Measurements from ENCODE around the gene PLEKHH1.

Gene PLEKHH1

GRCh38 chr14:67532998-67533753, at the start of gene PLEKHH1:
TSS of gene PLEKHH1 (plus strand) at chr14:67533290. CDS start at chr14:67541868, 8,578 bp downstream.
- DNase-seq (ENCODE audit: low read depth, low spot score) = no peak

- no peak for DNase-seq (ENCODE audit: low read depth, low spot score)
Measured at GRCh38 chr14:67483579-67484285, 49.4 kb upstream of the PLEKHH1 start.

GRCh38 chr14:67485501-67486095, 47.5 kb upstream of the PLEKHH1 start:
- DNase-seq (ENCODE audit: low read depth, low spot score) = no peak

- DNase-seq (ENCODE audit: low read depth, low spot score) = no peak
Measured at GRCh38 chr14:67486890-67487289, 46.2 kb upstream of the PLEKHH1 start.

GRCh38 chr14:67487332-67487731, 45.8 kb upstream of the PLEKHH1 start:
- no peak for DNase-seq (ENCODE audit: low read depth, low spot score)

- DNase-seq (ENCODE audit: low read depth, low spot score) = no peak
Measured at GRCh38 chr14:67487937-67488893, 44.9 kb upstream of the PLEKHH1 start, which contains the start of gene TMEM229B. TSS of gene TMEM229B (minus strand) at chr14:67488721. CDS start at chr14:67473923, 14,798 bp downstream.

GRCh38 chr14:67490196-67490595, 42.9 kb upstream of the PLEKHH1 start:
- DNase-seq (ENCODE audit: low read depth, low spot score) = no peak

- DNase-seq (ENCODE audit: low read depth, low spot score) = no peak
Measured at GRCh38 chr14:67491285-67491684, 41.8 kb upstream of the PLEKHH1 start.

- DNase-seq (ENCODE audit: low read depth, low spot score) = no peak
Measured at GRCh38 chr14:67491741-67492507, 41.2 kb upstream of the PLEKHH1 start.

GRCh38 chr14:67492538-67492937, 40.6 kb upstream of the PLEKHH1 start:
- no peak for DNase-seq (ENCODE audit: low read depth, low spot score)

- DNase-seq (ENCODE audit: low read depth, low spot score) = no peak
Measured at GRCh38 chr14:67493092-67493717, 39.9 kb upstream of the PLEKHH1 start.

- DNase-seq (ENCODE audit: low read depth, low spot score) = no peak
Measured at GRCh38 chr14:67495827-67496226, 37.3 kb upstream of the PLEKHH1 start.

- DNase-seq (ENCODE audit: low read depth, low spot score) = no peak
Measured at GRCh38 chr14:67497216-67497615, 35.9 kb upstream of the PLEKHH1 start.

- no peak for DNase-seq (ENCODE audit: low read depth, low spot score)
Measured at GRCh38 chr14:67497716-67498115, 35.4 kb upstream of the PLEKHH1 start.

GRCh38 chr14:67500981-67501380, 32.1 kb upstream of the PLEKHH1 start:
- DNase-seq (ENCODE audit: low read depth, low spot score) = no peak

GRCh38 chr14:67501670-67502069, 31.4 kb upstream of the PLEKHH1 start:
- DNase-seq (ENCODE audit: low read depth, low spot score) = no peak

GRCh38 chr14:67502867-67503266, 30.2 kb upstream of the PLEKHH1 start:
- no peak for DNase-seq (ENCODE audit: low read depth, low spot score)

GRCh38 chr14:67503331-67503730, 29.8 kb upstream of the PLEKHH1 start:
- DNase-seq (ENCODE audit: low read depth, low spot score) = no peak

GRCh38 chr14:67505254-67505653, 27.8 kb upstream of the PLEKHH1 start:
- no peak for DNase-seq (ENCODE audit: low read depth, low spot score)

- no peak for DNase-seq (ENCODE audit: low read depth, low spot score)
Measured at GRCh38 chr14:67508956-67509355, 24.1 kb upstream of the PLEKHH1 start.

Data from brain pericyte (primary cell).